HepG2 (cell line): ENCODE measurements around the gene KRTAP5-6. TPM values are rescaled to one million over a fixed set of nuclear protein-coding genes. Genes with fewer than 3 reads are reported as not detected.
A peak's percentile ranks its signal among the peaks of the same experiment; 100 is the strongest.

ENCODE experiments used
- BHLHE40 ChIP-seq: IDR thresholded peaks from 2 replicates; pipeline ENCODE4 v1.6.1; 2011; ENCODE audit warnings: low read length, improper control_type of control experiment
- CEBPB ChIP-seq: IDR thresholded peaks from 2 replicates; pipeline ENCODE4 v1.6.1; 2011; ENCODE audit warnings: low read depth, low read length, improper control_type of control experiment, borderline replicate concordance
- CSRNP1 ChIP-seq: sonication (generic); formaldehyde crosslinking; IDR thresholded peaks from 2 replicates; pipeline ENCODE4 v1.8.1; 2023; ENCODE audit warnings: mild to moderate bottlenecking, missing genetic modification reagents
- CTCF ChIP-seq: sonication (generic); formaldehyde crosslinking; IDR thresholded peaks from 2 replicates; pipeline ENCODE4 v1.5.0; 2020; ENCODE audit warnings: mild to moderate bottlenecking, missing genetic modification reagents, moderate library complexity
- ESRRA ChIP-seq: sonication (generic); formaldehyde crosslinking; IDR thresholded peaks from 2 replicates; pipeline ENCODE4 v1.5.1; 2020; ENCODE audit warnings: mild to moderate bottlenecking, low read depth, missing genetic modification reagents
- ISL2 ChIP-seq: sonication (generic); formaldehyde crosslinking; IDR thresholded peaks from 2 replicates; pipeline ENCODE4 v1.5.0; 2020; ENCODE audit warnings: missing genetic modification reagents
- ISX ChIP-seq: sonication (generic); formaldehyde crosslinking; conservative IDR thresholded peaks from 2 replicates; pipeline ENCODE4 v1.5.0; 2020; ENCODE audit warnings: missing genetic modification reagents
- MIER3 ChIP-seq: IDR thresholded peaks from 2 replicates; pipeline ENCODE4 v1.6.1; 2016; ENCODE audit warnings: missing compliant biosample characterization, borderline replicate concordance
- MTF1 ChIP-seq: sonication (generic); formaldehyde crosslinking; IDR thresholded peaks from 2 replicates; pipeline ENCODE4 v1.5.0; 2020; ENCODE audit warnings: missing genetic modification reagents
- MXD1 ChIP-seq: sonication (generic); formaldehyde crosslinking; IDR thresholded peaks from 2 replicates; pipeline ENCODE4 v1.4.0; 2020; ENCODE audit warnings: mild to moderate bottlenecking, missing genetic modification reagents
- NCOA2 ChIP-seq: sonication (generic); formaldehyde crosslinking; IDR thresholded peaks from 2 replicates; pipeline ENCODE4 v1.8.0; 2022; ENCODE audit warnings: inconsistent platforms
- PPARG ChIP-seq: conservative IDR thresholded peaks from 2 replicates; pipeline ENCODE4 v1.6.1; 2016; ENCODE audit warnings: missing biosample characterization, missing genetic modification reagents
- PTBP1 ChIP-seq: fragments of 200-400 bp; formaldehyde crosslinking; IDR thresholded peaks from 2 replicates; pipeline ENCODE4 v1.6.1; 2018; ENCODE audit warnings: low read length, low read depth; ENCODE audit not compliant: poor library complexity, severe bottlenecking
- SMARCE1 ChIP-seq: fragments of 450-650 bp; IDR thresholded peaks from 2 replicates; pipeline ENCODE4 v1.6.1; 2017; ENCODE audit warnings: borderline replicate concordance
- TEAD3 ChIP-seq: optimal IDR thresholded peaks from 2 replicates; pipeline ENCODE3; 2016; ENCODE audit warnings: borderline replicate concordance
- ZBTB44 ChIP-seq: sonication (generic); formaldehyde crosslinking; IDR thresholded peaks from 2 replicates; pipeline ENCODE4 v1.4.0; 2020; ENCODE audit warnings: missing genetic modification reagents
- ZBTB46 ChIP-seq: sonication (generic); formaldehyde crosslinking; IDR thresholded peaks from 2 replicates; pipeline ENCODE4 v1.4.0; 2020; ENCODE audit warnings: mild to moderate bottlenecking, missing genetic modification reagents, borderline replicate concordance
- ZBTB7A ChIP-seq: sonication (generic); formaldehyde crosslinking; IDR thresholded peaks from 2 replicates; pipeline ENCODE4 v1.8.0; 2022; ENCODE audit warnings: mild to moderate bottlenecking, missing genetic modification reagents
- ZNF24 ChIP-seq: fragments of 450-650 bp; IDR thresholded peaks from 2 replicates; pipeline ENCODE4 v1.6.1; 2017; ENCODE audit warnings: antibody characterized with exemption, mild to moderate bottlenecking
- ZNF280B ChIP-seq: sonication (generic); formaldehyde crosslinking; IDR thresholded peaks from 2 replicates; pipeline ENCODE4 v1.5.0; 2020; ENCODE audit warnings: missing genetic modification reagents, mild to moderate bottlenecking, borderline replicate concordance
- ZNF614 ChIP-seq: IDR thresholded peaks from 2 replicates; pipeline ENCODE4 v1.6.1; 2018; ENCODE audit warnings: missing biosample characterization, missing genetic modification reagents, inconsistent platforms, borderline replicate concordance
- ZNF746 ChIP-seq: sonication (generic); formaldehyde crosslinking; IDR thresholded peaks from 2 replicates; pipeline ENCODE4 v1.8.0; 2022; ENCODE audit warnings: mild to moderate bottlenecking, missing genetic modification reagents
- polyA plus RNA-seq, 8 experiments: library from polyadenylated mRNA; depleted of rRNA in 3 of 8; stranded (reverse) in 7 of 8; unstranded in 1 of 8; fragments of >200 nt; fragmentation: Illumina TruSeq in 4 of 8; extraction: Trizol in 4 of 8; gene quantifications; 2 replicates each; pipeline versions ENCODE4 v1.2.1 to v1.2.3, GENCODE V29; 2011 to 2016; ENCODE audit warnings: low read depth in 4 of 8, missing spikeins in 1 of 8, mixed read lengths in 1 of 8; ENCODE audit not compliant: insufficient read depth in 1 of 8
- total RNA-seq, 5 experiments: library from RNA; depleted of rRNA; stranded (reverse); fragments of >200 nt; fragmentation: Illumina TruSeq; extraction: Trizol; gene quantifications; 2 replicates each; pipeline ENCODE4 v1.2.3, GENCODE V29; 2016; ENCODE audit warnings: low read depth in 1 of 5

Gene KRTAP5-6
- total and polyA plus RNA-seq, 2 of the 13 experiments (the other 11 are each of a cell fraction or from before 2014, with no cell fraction given), result not detected

GRCh38 chr11:1682225-1682905, 14.6 kb upstream of the KRTAP5-6 start (continued):
- TF ChIP-seq ZNF280B (CRISPR knock-in tag) (no peak), MIER3 (CRISPR knock-in tag) (peak; percentile 72; the same call in 1 of the 2 replicates), ZNF746 (peak; percentile 77; the same call in 1 of the 2 replicates), ZNF24 (no peak), ZBTB7A (CRISPR knock-in tag) (peak; percentile 93), CTCF (CRISPR knock-in tag) (no peak), ZBTB46 (CRISPR knock-in tag) (no peak), MTF1 (CRISPR knock-in tag) (no peak), MXD1 (CRISPR knock-in tag) (no peak), TEAD3 (CRISPR knock-in tag) (peak; percentile 84), ZBTB44 (CRISPR knock-in tag) (0 out of 2 replicates have a peak, but pooled peaks have one; percentile 17), ESRRA (CRISPR knock-in tag) (peak; percentile 66; the same call in 1 of the 2 replicates), PPARG (CRISPR knock-in tag) (peak; percentile 81), PTBP1 (no peak), ISL2 (CRISPR knock-in tag) (peak; percentile 89), SMARCE1 (no peak), ZNF614 (CRISPR knock-in tag) (peak; percentile 68; the same call in 1 of the 2 replicates), CEBPB (no peak), ISX (CRISPR knock-in tag) (no peak), NCOA2 (CRISPR knock-in tag) (peak; percentile 98), CSRNP1 (CRISPR knock-in tag) (no peak), BHLHE40 (no peak)
